Inflammatory macrophage treated with lipopolysaccharide for 1 hour (primary cell): Measurements from ENCODE around the gene SLC7A14.

Experiments used
- DNase-seq, 2 donors: peaks; one replicate each; pipeline ENCODE4 v3.0.0-alpha.2; 2020 to 2022

SLC7A14 gene

GRCh38 chr3:170531657-170532335 lies 54.1 kb downstream of the SLC7A14 start:
- no peak for DNase-seq

- DNase-seq: no peak
These were observed 54.8 kb downstream of the SLC7A14 start for GRCh38 chr3:170531054-170531453.

GRCh38 chr3:170529912-170530311 lies 56.0 kb downstream of the SLC7A14 start:
- DNase-seq: no peak

- no peak for DNase-seq
These were observed 56.5 kb downstream of the SLC7A14 start for GRCh38 chr3:170529346-170529745.

- DNase-seq: no peak
These were observed 57.1 kb downstream of the SLC7A14 start for GRCh38 chr3:170528726-170529125.

GRCh38 chr3:170524073-170524472 lies 61.8 kb downstream of the SLC7A14 start:
- no peak for DNase-seq

- peak; percentile 22 to 34 for DNase-seq
These were observed 62.6 kb downstream of the SLC7A14 start for GRCh38 chr3:170523248-170523647.

- no peak for DNase-seq
These were observed 63.7 kb downstream of the SLC7A14 start for GRCh38 chr3:170522201-170522600.

- DNase-seq: no peak
These were observed 64.9 kb downstream of the SLC7A14 start for GRCh38 chr3:170520996-170521395.

GRCh38 chr3:170517242-170517945 lies 68.5 kb downstream of the SLC7A14 start:
- no peak for DNase-seq

GRCh38 chr3:170513642-170514041 lies 72.2 kb downstream of the SLC7A14 start:
- no peak for DNase-seq

- no peak for DNase-seq
These were observed 74.5 kb downstream of the SLC7A14 start for GRCh38 chr3:170511371-170511770.

- no peak for DNase-seq
These were observed 77.0 kb downstream of the SLC7A14 start for GRCh38 chr3:170508839-170509238.

GRCh38 chr3:170508291-170508690 lies 77.6 kb downstream of the SLC7A14 start:
- no peak for DNase-seq

- no peak for DNase-seq
These were observed 78.8 kb downstream of the SLC7A14 start for GRCh38 chr3:170507063-170507462.

- peak; percentile 14 to 16 for DNase-seq
These were observed 79.3 kb downstream of the SLC7A14 start for GRCh38 chr3:170506556-170506955.

GRCh38 chr3:170502297-170502696 lies 83.6 kb downstream of the SLC7A14 start:
- DNase-seq: no peak

GRCh38 chr3:170500995-170501394 lies 84.9 kb downstream of the SLC7A14 start:
- no peak for DNase-seq

GRCh38 chr3:170500462-170500861 lies 85.4 kb downstream of the SLC7A14 start:
- no peak for DNase-seq

GRCh38 chr3:170499562-170500156 lies 86.2 kb downstream of the SLC7A14 start:
- no peak for DNase-seq

GRCh38 chr3:170497207-170498095 lies 88.4 kb downstream of the SLC7A14 start:
- no peak for DNase-seq

- DNase-seq: no peak
These were observed 89.1 kb downstream of the SLC7A14 start for GRCh38 chr3:170496868-170497140.
